ENCODE measurements around the gene TWIST2. TPM values are rescaled to one million over a fixed set of nuclear protein-coding genes. Genes with fewer than 3 reads are reported as not detected.

TWIST2 gene
- total RNA-seq, 2 donors from 2014 or later: 1.9 TPM; not detected in 1

GRCh38 chr2:238924032-238924431, 76.1 kb downstream of the TWIST2 start:
- Histone ChIP-seq H3K4me1 (ENCODE audit: control insufficient read depth, insufficient read depth, low read length) (no peaks in the 10 kb centered on the region), H3K9ac (ENCODE audit: extremely low read depth, low read length, poor library complexity, severe bottlenecking) (no peak overlapping the region), H3K27ac (ENCODE audit: low read depth, low read length) (no peak overlapping the region), H3K27me3 (ENCODE audit: control insufficient read depth, insufficient read depth, low read length, poor library complexity, severe bottlenecking) (no peaks in the 10 kb centered on the region), H3K9me3 (ENCODE audit: control insufficient read depth, low read length) (no peaks in the 10 kb centered on the region), H3K4me3 (ENCODE audit: low read length) (no peak overlapping the region), H3K36me3 (ENCODE audit: control insufficient read depth, insufficient read depth, low read length) (no peaks in the 10 kb centered on the region)
- H3K4me3 Mint-ChIP-seq: no peak overlapping the region
- WGBS, 2 experiments (ENCODE audit: insufficient coverage in 1 of 2, insufficient read length in 1 of 2): 94 to 97% methylated on average over 14 of the region's 14 CpGs
- H3K36me3 Mint-ChIP-seq (ENCODE audit: low read depth): no peaks in the 10 kb centered on the region
- H3K4me1 Mint-ChIP-seq: peaks cover 4% of the 10 kb centered on the region
- H3K27ac Mint-ChIP-seq: no peak overlapping the region
- no peaks in the 10 kb centered on the region for H3K9me3 Mint-ChIP-seq
- H3K27me3 Mint-ChIP-seq (ENCODE audit: insufficient read depth): peaks cover 4% of the 10 kb centered on the region
- no peak for DNase-seq
- TF ChIP-seq, protein P1, sequence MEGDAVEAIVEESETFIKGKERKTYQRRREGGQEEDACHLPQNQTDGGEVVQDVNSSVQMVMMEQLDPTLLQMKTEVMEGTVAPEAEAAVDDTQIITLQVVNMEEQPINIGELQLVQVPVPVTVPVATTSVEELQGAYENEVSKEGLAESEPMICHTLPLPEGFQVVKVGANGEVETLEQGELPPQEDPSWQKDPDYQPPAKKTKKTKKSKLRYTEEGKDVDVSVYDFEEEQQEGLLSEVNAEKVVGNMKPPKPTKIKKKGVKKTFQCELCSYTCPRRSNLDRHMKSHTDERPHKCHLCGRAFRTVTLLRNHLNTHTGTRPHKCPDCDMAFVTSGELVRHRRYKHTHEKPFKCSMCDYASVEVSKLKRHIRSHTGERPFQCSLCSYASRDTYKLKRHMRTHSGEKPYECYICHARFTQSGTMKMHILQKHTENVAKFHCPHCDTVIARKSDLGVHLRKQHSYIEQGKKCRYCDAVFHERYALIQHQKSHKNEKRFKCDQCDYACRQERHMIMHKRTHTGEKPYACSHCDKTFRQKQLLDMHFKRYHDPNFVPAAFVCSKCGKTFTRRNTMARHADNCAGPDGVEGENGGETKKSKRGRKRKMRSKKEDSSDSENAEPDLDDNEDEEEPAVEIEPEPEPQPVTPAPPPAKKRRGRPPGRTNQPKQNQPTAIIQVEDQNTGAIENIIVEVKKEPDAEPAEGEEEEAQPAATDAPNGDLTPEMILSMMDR (conservative IDR thresholded peaks at IDR 0.05): no peak

- H3K9ac ChIP-seq (ENCODE audit: extremely low read depth, low read length, poor library complexity, severe bottlenecking): no peak overlapping the region
- no peak overlapping the region for H3K27ac ChIP-seq (ENCODE audit: low read depth, low read length)
- DNase-seq: no peak
- H3K27me3 ChIP-seq (ENCODE audit: control insufficient read depth, insufficient read depth, low read length, poor library complexity, severe bottlenecking): no peaks in the 10 kb centered on the region
- 90 to 95% methylated on average over 9 to 13 of the region's 13 CpGs for WGBS, 2 experiments (ENCODE audit: insufficient coverage in 1 of 2, insufficient read length in 1 of 2)
- Mint-ChIP-seq H3K4me1 (peaks cover 4% of the 10 kb centered on the region), H3K27ac (no peak overlapping the region), H3K4me3 (no peak overlapping the region), H3K36me3 (ENCODE audit: low read depth) (no peaks in the 10 kb centered on the region), H3K27me3 (ENCODE audit: insufficient read depth) (peaks cover 4% of the 10 kb centered on the region), H3K9me3 (no peaks in the 10 kb centered on the region)
- no peaks in the 10 kb centered on the region for H3K9me3 ChIP-seq (ENCODE audit: control insufficient read depth, low read length)
- no peak overlapping the region for H3K4me3 ChIP-seq (ENCODE audit: low read length)
- H3K36me3 ChIP-seq (ENCODE audit: control insufficient read depth, insufficient read depth, low read length): no peaks in the 10 kb centered on the region
- H3K4me1 ChIP-seq (ENCODE audit: control insufficient read depth, insufficient read depth, low read length): no peaks in the 10 kb centered on the region
- TF ChIP-seq, protein P1 (conservative IDR thresholded peaks at IDR 0.05): no peak
Measured at GRCh38 chr2:238924796-238925195, 76.9 kb downstream of the TWIST2 start.

DNA sequence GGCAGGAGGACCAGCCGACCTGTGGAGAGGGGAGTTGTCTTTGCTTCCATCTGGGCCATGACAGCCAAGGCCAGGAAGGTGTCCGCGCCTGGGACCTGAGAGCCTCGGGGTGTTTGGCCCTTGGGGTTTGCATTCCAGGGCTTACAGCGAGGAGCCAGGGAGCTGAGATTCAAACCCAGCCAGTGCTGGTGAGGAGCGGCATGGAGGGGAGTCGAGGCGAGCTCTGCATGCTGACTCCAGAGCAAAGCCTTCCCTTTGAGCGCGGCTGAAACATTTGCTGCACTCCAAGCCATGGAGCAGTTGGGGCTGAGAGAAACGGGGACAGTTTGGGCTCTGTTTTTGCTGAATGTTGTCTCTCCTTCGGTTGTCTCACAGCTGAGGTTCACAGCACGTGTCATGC, 77.4 kb downstream of the TWIST2 start:
- WGBS, 2 experiments (ENCODE audit: insufficient coverage in 1 of 2, insufficient read length in 1 of 2): 91% methylated on average over 11 to 13 of the region's 13 CpGs
- DNase-seq: no peak
- Histone ChIP-seq H3K36me3 (ENCODE audit: control insufficient read depth, insufficient read depth, low read length) (no peaks in the 10 kb centered on the region), H3K9me3 (ENCODE audit: control insufficient read depth, low read length) (no peaks in the 10 kb centered on the region), H3K9ac (ENCODE audit: extremely low read depth, low read length, poor library complexity, severe bottlenecking) (no peak overlapping the region), H3K4me1 (ENCODE audit: control insufficient read depth, insufficient read depth, low read length) (no peaks in the 10 kb centered on the region), H3K27me3 (ENCODE audit: control insufficient read depth, insufficient read depth, low read length, poor library complexity, severe bottlenecking) (no peaks in the 10 kb centered on the region), H3K27ac (ENCODE audit: low read depth, low read length) (no peak overlapping the region), H3K4me3 (ENCODE audit: low read length) (no peak overlapping the region)
- Mint-ChIP-seq H3K4me3 (no peak overlapping the region), H3K27me3 (ENCODE audit: insufficient read depth) (peaks cover 4% of the 10 kb centered on the region), H3K4me1 (peaks cover 4% of the 10 kb centered on the region), H3K9me3 (no peaks in the 10 kb centered on the region), H3K36me3 (ENCODE audit: low read depth) (no peaks in the 10 kb centered on the region), H3K27ac (no peak overlapping the region)
- TF ChIP-seq, protein P1 (conservative IDR thresholded peaks at IDR 0.05): no peak

Data from endodermal cell (in vitro differentiated cells).